Loucy (cell line): ENCODE results near the gene DNLZ.

Experiments
- H2AFZ ChIP-seq: fragments of 200-600 bp; sonication (generic); 2 replicates; pipeline ENCODE4 v1.6.0; 2016; ENCODE audit warnings: antibody characterized with exemption, mild to moderate bottlenecking, low read length, moderate library complexity
- H3F3A ChIP-seq: fragments of 200-600 bp; 2 replicates; pipeline ENCODE4 v1.6.0; 2016; ENCODE audit warnings: antibody characterized with exemption, low read depth, mild to moderate bottlenecking
- H3K27me3 ChIP-seq: fragments of 200-600 bp; sonication (generic); 2 replicates; pipeline ENCODE4 v1.6.1; 2014; ENCODE audit warnings: low read length, mild to moderate bottlenecking; ENCODE audit not compliant: insufficient read depth, poor library complexity, severe bottlenecking
- H3K36me3 ChIP-seq: fragments of 200-600 bp; sonication (generic); 2 replicates; pipeline ENCODE4 v1.6.1; 2016; ENCODE audit warnings: low read length; ENCODE audit not compliant: insufficient read depth
- H3K4me1 ChIP-seq: fragments of 200-600 bp; sonication (generic); 2 replicates; pipeline ENCODE4 v1.5.1; 2014; ENCODE audit warnings: low read length, mild to moderate bottlenecking; ENCODE audit not compliant: insufficient read depth, poor library complexity, severe bottlenecking
- H3K4me2 ChIP-seq: fragments of 200-600 bp; sonication (generic); 2 replicates; pipeline ENCODE4 v1.6.0; 2014; ENCODE audit warnings: antibody characterized with exemption, low read length, low read depth, mild to moderate bottlenecking; ENCODE audit not compliant: poor library complexity, severe bottlenecking
- H3K4me3 ChIP-seq: fragments of 200-600 bp; sonication (generic); 2 replicates; pipeline ENCODE4 v1.5.1; 2014; ENCODE audit warnings: low read length, mild to moderate bottlenecking, mixed read lengths; ENCODE audit not compliant: poor library complexity, severe bottlenecking
- H3K79me2 ChIP-seq: fragments of 200-600 bp; sonication (generic); 2 replicates; pipeline ENCODE4 v1.6.1; 2014; ENCODE audit warnings: low read length; ENCODE audit not compliant: insufficient read depth
- H3K9ac ChIP-seq: fragments of 200-600 bp; sonication (generic); 2 replicates; pipeline ENCODE4 v1.6.0; 2014; ENCODE audit warnings: mild to moderate bottlenecking, low read depth, low read length, moderate library complexity; ENCODE audit not compliant: poor library complexity, severe bottlenecking
- H3K9me2 ChIP-seq: fragments of 200-600 bp; sonication (generic); replicated peaks from 2 replicates; pipeline ENCODE4 v1.6.1; 2016; ENCODE audit warnings: low read depth, low read length, mixed read lengths
- H3K9me3 ChIP-seq: fragments of 200-600 bp; sonication (generic); 2 replicates; pipeline ENCODE4 v1.6.1; 2014; ENCODE audit warnings: mild to moderate bottlenecking, antibody characterized with exemption, low read length, low read depth; ENCODE audit not compliant: insufficient read depth
- H4K20me1 ChIP-seq: fragments of 200-600 bp; sonication (generic); 2 replicates; pipeline ENCODE4 v1.6.0; 2014; ENCODE audit warnings: antibody characterized with exemption, low read length, mild to moderate bottlenecking; ENCODE audit not compliant: insufficient read depth, poor library complexity, severe bottlenecking
- CTCF ChIP-seq: fragments of 200-600 bp; sonication (generic); conservative IDR thresholded peaks from 2 replicates; pipeline ENCODE4 v1.5.1; 2014; ENCODE audit warnings: mild to moderate bottlenecking, antibody characterized with exemption, low read length
- EZH2phosphoT487 ChIP-seq: fragments of 200-600 bp; IDR thresholded peaks from 2 replicates; pipeline ENCODE4 v1.6.1; 2018; ENCODE audit warnings: antibody characterized with exemption, mild to moderate bottlenecking, moderate library complexity, borderline replicate concordance

DNLZ gene

GRCh38 chr9:136373300-136374182, 10.0 kb upstream of the DNLZ start, which contains the start of gene CARD9:
CARD9 (minus strand) TSS chr9:136373669; CDS start chr9:136372078, 1,591 bp downstream.
- Histone ChIP-seq H3F3A (no peaks in the 10 kb centered on the region), H4K20me1 (no peaks in the 10 kb centered on the region), H3K9me2 (no peaks in the 10 kb centered on the region), H3K9ac (no peak within 1 kb of the TSS), H3K4me2 (no peak within 1 kb of the TSS), H3K9me3 (no peaks in the 10 kb centered on the region), H3K27me3 (no peaks in the 10 kb centered on the region), H3K36me3 (no peaks in the 10 kb centered on the region), H3K4me1 (no peaks in the 10 kb centered on the region), H3K79me2 (no peaks in the 10 kb centered on the region), H3K4me3 (no peak within 1 kb of the TSS), H2AFZ (no peak within 1 kb of the TSS)
- TF ChIP-seq CTCF (no peak), EZH2phosphoT487 (no peak)

DNA sequence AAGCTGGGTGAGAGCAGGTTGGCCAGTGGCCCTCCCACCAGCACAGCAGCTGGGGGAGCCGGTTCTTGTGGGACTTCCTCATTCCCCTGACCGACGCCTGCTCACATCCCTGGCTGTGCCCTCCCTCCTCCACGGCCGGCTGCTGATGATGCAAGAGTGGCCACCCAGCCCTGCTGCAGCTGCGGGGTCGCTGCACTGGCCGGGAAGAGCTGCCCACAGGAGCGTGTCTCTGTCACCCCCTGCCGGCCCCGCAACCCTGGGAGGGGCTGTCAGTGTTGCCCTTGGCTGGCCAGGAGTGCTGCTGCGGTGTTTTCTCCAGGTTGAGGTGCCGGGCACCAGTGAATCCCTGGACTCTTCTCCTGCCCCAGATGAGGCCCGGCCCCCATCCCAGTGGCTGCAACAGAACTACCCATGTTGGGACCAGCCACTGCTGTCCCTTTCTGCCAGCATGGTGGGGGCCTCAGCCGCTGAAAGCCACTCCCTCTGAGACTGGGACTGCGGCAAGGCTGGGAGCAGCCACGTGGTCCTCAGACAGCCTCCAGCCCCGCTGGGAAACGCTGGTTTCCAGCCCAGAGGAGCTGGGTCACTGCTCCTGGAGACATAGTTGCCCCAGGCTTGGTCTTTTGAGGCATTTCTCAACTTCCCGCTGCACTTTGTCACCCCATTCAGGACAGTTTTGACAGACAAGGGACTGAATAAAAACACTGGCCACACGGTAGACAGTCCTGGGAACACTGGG, 9.2 kb upstream of the DNLZ start:
- Histone ChIP-seq H3K9me3 (no peaks in the 10 kb centered on the region), H4K20me1 (no peaks in the 10 kb centered on the region), H3K36me3 (no peaks in the 10 kb centered on the region), H2AFZ (no peak overlapping the region), H3K9ac (no peak overlapping the region), H3K9me2 (no peaks in the 10 kb centered on the region), H3K27me3 (no peaks in the 10 kb centered on the region), H3K4me2 (no peak overlapping the region), H3K4me1 (no peaks in the 10 kb centered on the region), H3K4me3 (no peak overlapping the region), H3F3A (no peaks in the 10 kb centered on the region), H3K79me2 (no peaks in the 10 kb centered on the region)
- no peak for TF ChIP-seq EZH2phosphoT487
- no peak for TF ChIP-seq CTCF

- no peaks in the 10 kb centered on the region for H3K4me1 ChIP-seq
- H4K20me1 ChIP-seq: no peaks in the 10 kb centered on the region
- H3K36me3 ChIP-seq: no peaks in the 10 kb centered on the region
- H3K79me2 ChIP-seq: no peaks in the 10 kb centered on the region
- H3K4me2 ChIP-seq: no peak overlapping the region
- H2AFZ ChIP-seq: no peak overlapping the region
- TF ChIP-seq EZH2phosphoT487 (no peak), CTCF (no peak)
- H3F3A ChIP-seq: no peaks in the 10 kb centered on the region
- no peaks in the 10 kb centered on the region for H3K9me3 ChIP-seq
- H3K27me3 ChIP-seq: no peaks in the 10 kb centered on the region
- no peak overlapping the region for H3K4me3 ChIP-seq
- no peaks in the 10 kb centered on the region for H3K9me2 ChIP-seq
- H3K9ac ChIP-seq: no peak overlapping the region
Observed at GRCh38 chr9:136372006-136372405, 8.5 kb upstream of the DNLZ start.
